Lower lobe of right lung (tissue), 2 donors: ENCODE data around the gene UBB. TPM values are rescaled to one million over a fixed set of nuclear protein-coding genes. Genes with fewer than 3 reads are reported as not detected.
A peak's percentile ranks its signal among the peaks of the same experiment; 100 is the strongest.

Source experiments
- ATAC-seq, 2 donors: fragments of 200-7000 bp; cut with Tn5 transposase; one replicate each; pipeline ENCODE4 v1.9.1; 2020 to 2022; ENCODE audit warnings: mild to moderate bottlenecking in 2 of 2, moderate library complexity in 2 of 2
- DNase-seq: peaks from one replicate; pipeline ENCODE4 v3.0.0-alpha.2; 2020
- H3K27ac ChIP-seq: fragments of 200-600 bp; one replicate; pipeline ENCODE4 v1.8.0; 2022
- H3K27me3 ChIP-seq: fragments of 200-600 bp; one replicate; pipeline ENCODE4 v1.8.0; 2022; ENCODE audit warnings: low read depth
- H3K36me3 ChIP-seq: fragments of 200-600 bp; one replicate; pipeline ENCODE4 v1.8.0; 2022; ENCODE audit warnings: mild to moderate bottlenecking
- H3K4me1 ChIP-seq: fragments of 200-600 bp; one replicate; pipeline ENCODE4 v1.8.0; 2022
- H3K4me3 ChIP-seq: fragments of 200-600 bp; one replicate; pipeline ENCODE4 v1.8.0; 2022; ENCODE audit warnings: mild to moderate bottlenecking
- H3K9me3 ChIP-seq: fragments of 200-600 bp; one replicate; pipeline ENCODE4 v1.8.0; 2022
- intact Hi-C: fragments of 100-400 bp; cut with DNase I; formaldehyde crosslinking; loops from one replicate; pipeline ENCODE4 v1.11.0; 2022
- total RNA-seq: library from RNA; stranded (reverse); fragmentation: NEBNext Ultra II Directional; extraction: Animal tissue kit (Norgen Biotek cat#: 25700); gene quantifications from one replicate; pipeline ENCODE4 v1.2.1, GENCODE V29; 2021
- TF ChIP-seq, protein P1 (sequence below): fragments of 200-600 bp; IDR thresholded peaks from one replicate; pipeline ENCODE4 v1.8.0; 2022; ENCODE audit warnings: antibody characterized with exemption, mild to moderate bottlenecking
- donor health status: DM: no; HTN: yes; CAD: no; lungs with severe emphysema.

UBB gene
- total RNA-seq, 1 donor from 2014 or later = 1,803 TPM

DNA sequence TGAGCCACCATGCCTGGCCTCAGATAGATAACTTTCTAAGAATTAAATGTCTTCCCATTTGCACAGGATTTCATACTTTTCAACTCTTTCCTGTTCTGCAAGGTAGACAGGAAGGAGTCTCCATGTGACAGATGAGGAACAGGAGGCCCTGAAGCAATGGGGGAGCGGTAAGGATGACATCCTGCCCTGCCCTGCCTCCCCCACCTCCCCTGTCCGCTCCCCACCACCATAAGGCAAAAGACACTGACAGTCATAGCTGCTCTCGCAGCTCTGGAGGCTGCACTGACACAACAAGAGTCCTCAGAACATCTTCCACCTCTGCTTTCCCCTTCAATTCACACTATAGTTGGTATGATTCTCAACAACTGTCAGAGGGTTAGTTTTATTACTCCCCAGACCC is 37.3 kb upstream of the UBB start:
- Histone ChIP-seq H3K9me3 (no peaks in the 10 kb centered on the region), H3K27ac (no peak overlapping the region), H3K4me3 (no peak overlapping the region), H3K27me3 (no peaks in the 10 kb centered on the region), H3K4me1 (no peaks in the 10 kb centered on the region), H3K36me3 (peaks cover 21% of the 10 kb centered on the region)
- TF ChIP-seq, protein P1, sequence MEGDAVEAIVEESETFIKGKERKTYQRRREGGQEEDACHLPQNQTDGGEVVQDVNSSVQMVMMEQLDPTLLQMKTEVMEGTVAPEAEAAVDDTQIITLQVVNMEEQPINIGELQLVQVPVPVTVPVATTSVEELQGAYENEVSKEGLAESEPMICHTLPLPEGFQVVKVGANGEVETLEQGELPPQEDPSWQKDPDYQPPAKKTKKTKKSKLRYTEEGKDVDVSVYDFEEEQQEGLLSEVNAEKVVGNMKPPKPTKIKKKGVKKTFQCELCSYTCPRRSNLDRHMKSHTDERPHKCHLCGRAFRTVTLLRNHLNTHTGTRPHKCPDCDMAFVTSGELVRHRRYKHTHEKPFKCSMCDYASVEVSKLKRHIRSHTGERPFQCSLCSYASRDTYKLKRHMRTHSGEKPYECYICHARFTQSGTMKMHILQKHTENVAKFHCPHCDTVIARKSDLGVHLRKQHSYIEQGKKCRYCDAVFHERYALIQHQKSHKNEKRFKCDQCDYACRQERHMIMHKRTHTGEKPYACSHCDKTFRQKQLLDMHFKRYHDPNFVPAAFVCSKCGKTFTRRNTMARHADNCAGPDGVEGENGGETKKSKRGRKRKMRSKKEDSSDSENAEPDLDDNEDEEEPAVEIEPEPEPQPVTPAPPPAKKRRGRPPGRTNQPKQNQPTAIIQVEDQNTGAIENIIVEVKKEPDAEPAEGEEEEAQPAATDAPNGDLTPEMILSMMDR = no peak
- ATAC-seq = no peak
- DNase-seq = no peak
- intact Hi-C loops = no loop called here

DNA sequence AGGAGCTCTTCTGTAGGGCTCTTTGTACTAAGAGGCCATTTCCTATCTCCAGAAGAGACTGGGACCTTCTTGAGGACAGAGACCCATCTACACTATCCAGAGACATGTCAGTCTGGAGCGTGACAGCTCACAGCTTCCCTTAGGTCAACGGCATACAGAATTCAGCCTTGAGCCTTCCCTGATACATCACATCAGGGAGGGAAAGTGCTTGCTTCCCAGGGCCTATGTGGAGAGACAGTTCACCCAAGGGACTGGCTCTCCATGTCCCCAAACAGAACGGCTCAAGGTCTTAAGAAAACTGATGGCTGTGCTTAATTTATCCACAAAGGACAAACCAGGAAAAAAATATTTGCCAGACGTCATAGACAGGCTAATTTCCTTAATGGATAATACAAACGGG is 35.3 kb upstream of the UBB start:
- DNase-seq (no peak), ATAC-seq (no peak)
- no peaks in the 10 kb centered on the region for H3K27me3 ChIP-seq
- H3K4me1 ChIP-seq = no peaks in the 10 kb centered on the region
- H3K27ac ChIP-seq = no peak overlapping the region
- peaks cover 31% of the 10 kb centered on the region for H3K36me3 ChIP-seq
- TF ChIP-seq, protein P1 = no peak
- intact Hi-C loops = no loop called here
- H3K4me3 ChIP-seq = no peak overlapping the region
- H3K9me3 ChIP-seq = no peaks in the 10 kb centered on the region

DNA sequence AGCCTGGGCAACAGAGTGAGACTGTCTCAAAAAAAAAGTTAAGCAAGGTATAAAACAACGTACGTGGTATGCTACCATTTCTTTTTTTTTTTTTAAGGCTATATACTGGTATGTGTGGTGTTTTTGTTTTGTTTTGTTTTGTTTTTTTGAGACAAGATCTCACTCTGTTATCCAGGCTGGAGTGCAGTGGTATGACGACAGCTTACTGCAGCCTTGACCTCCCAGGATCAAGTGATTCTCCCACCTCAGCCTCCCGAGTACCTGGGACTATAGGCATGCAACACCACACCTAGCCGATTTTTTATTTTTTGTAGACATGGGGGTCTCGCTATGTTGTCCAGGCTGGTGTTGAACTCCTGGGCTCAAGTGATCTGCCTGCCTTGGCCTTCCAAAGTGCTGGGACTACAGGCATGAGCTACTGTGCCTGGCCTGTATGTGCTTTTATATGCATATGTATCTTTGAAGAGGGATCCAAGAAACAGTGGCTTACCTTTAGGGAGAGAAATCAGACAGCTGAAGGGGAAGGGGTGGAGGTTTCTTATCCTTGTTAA is 34.1 kb upstream of the UBB start:
- intact Hi-C loops = no loop called here
- no peaks in the 10 kb centered on the region for H3K27me3 ChIP-seq
- H3K4me3 ChIP-seq = no peak overlapping the region
- H3K9me3 ChIP-seq = no peaks in the 10 kb centered on the region
- DNase-seq = no peak
- H3K36me3 ChIP-seq = peaks cover 31% of the 10 kb centered on the region
- no peak overlapping the region for H3K27ac ChIP-seq
- TF ChIP-seq, protein P1 = no peak
- H3K4me1 ChIP-seq = peaks cover 4% of the 10 kb centered on the region
- ATAC-seq = no peak

DNA sequence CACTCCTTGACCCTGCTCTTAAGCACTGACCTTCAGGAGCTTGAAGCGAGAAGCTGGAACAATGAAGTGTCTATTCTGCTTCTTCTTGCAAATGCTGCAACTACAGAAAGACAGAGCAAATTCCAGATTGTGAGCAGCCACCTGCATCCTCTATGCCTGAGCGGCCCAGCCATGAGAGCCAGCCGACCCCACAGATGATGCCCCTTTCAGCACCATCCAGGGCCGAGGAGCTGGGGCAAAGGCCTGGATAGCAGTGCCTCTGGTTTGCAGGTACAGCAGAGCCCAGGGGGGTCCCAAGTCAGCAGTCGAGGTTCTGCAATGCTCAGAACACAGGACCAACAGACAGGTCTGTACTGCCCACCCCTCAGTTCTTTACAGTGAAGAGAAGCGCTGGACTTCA is 32.3 kb upstream of the UBB start:
- Histone ChIP-seq H3K4me1 (peaks cover 14% of the 10 kb centered on the region), H3K27ac (no peak overlapping the region), H3K36me3 (peaks cover 20% of the 10 kb centered on the region), H3K27me3 (peaks cover 9% of the 10 kb centered on the region), H3K9me3 (no peaks in the 10 kb centered on the region), H3K4me3 (no peak overlapping the region)
- DNase-seq = no peak
- TF ChIP-seq, protein P1 = no peak
- intact Hi-C loops = no loop called here
- no peak for ATAC-seq

DNA sequence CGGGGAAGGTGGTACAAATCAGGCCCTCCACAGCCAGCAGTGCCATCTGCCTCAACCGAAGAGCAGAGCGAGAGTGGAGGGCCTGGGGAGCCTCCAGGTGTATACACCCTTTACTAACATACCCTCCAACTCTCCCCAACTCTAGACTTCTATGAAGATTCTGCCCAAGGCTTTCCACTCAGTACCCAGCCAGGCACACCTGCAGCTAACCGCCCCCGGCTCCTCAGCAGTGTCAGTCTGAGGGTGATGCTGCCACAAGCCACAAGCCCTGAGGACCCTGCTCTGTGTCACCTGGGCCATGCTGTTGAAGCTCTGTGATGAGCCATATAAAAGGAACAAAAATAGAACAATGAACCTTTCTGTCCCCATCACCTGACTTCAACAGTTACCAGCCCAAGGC is 31.5 kb upstream of the UBB start:
- no peak overlapping the region for H3K27ac ChIP-seq
- ATAC-seq (no peak), DNase-seq (no peak)
- TF ChIP-seq, protein P1 = no peak
- H3K27me3 ChIP-seq = peaks cover 14% of the 10 kb centered on the region
- H3K9me3 ChIP-seq = no peaks in the 10 kb centered on the region
- peaks cover 16% of the 10 kb centered on the region for H3K4me1 ChIP-seq
- no peak overlapping the region for H3K4me3 ChIP-seq
- H3K36me3 ChIP-seq = peaks cover 14% of the 10 kb centered on the region
- intact Hi-C loops = no loop called here

DNA sequence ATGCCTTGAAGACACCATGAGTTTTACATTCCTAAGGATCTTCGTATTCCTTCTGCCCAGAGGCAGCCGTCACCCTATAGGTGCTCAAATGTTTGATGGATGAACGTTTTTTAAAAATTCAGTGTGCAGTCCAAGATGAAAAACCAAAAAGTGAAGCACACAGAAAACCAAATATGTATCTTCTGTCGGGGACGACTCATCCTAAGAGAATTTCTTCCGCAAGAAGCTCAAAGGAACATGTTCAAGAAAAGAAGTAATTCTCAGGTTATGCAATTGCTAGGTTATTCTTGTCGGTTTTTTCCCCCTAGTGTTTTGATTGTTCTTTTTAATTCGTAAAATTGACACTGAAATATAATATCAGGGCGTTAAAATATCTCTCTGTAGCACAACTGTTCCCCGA is 29.1 kb upstream of the UBB start:
- no peak for DNase-seq
- intact Hi-C loops = no loop called here
- TF ChIP-seq, protein P1 = no peak
- Histone ChIP-seq H3K4me3 (peak overlapping the region; percentile 63), H3K4me1 (peaks cover 16% of the 10 kb centered on the region), H3K27me3 (peaks cover 14% of the 10 kb centered on the region), H3K9me3 (no peaks in the 10 kb centered on the region), H3K36me3 (peaks cover 14% of the 10 kb centered on the region), H3K27ac (no peak overlapping the region)
- ATAC-seq = no peak
